A549 (cell line): ENCODE measurements around the gene ZMYND12.

Source experiments
- EP300 ChIP-seq, 2 experiments: fragments of >200 bp; sonication (Bioruptor Twin); formaldehyde crosslinking; IDR thresholded peaks; 2 replicates in 1 of 2; 3 replicates in 1 of 2; pipeline ENCODE4 v1.6.1; 2016 to 2017
- RFX5 ChIP-seq: fragments of 450-650 bp; IDR thresholded peaks from 2 replicates; pipeline ENCODE4 v1.7.1; 2014; ENCODE audit warnings: antibody characterized with exemption, mild to moderate bottlenecking, moderate library complexity
- TF ChIP-seq, protein P1 (sequence below): fragments of 200-600 bp; sonication (generic); IDR thresholded peaks from 2 replicates; pipeline ENCODE4 v1.6.1; 2016; ENCODE audit warnings: antibody characterized with exemption, mild to moderate bottlenecking, moderate library complexity
- TF ChIP-seq, protein P2 (sequence below): fragments of >200 bp; sonication (Bioruptor Twin); formaldehyde crosslinking; IDR thresholded peaks from 3 replicates; pipeline ENCODE4 v1.5.1; 2016
- TF ChIP-seq, protein P3 (sequence below): fragments of 450-650 bp; IDR thresholded peaks from 2 replicates; pipeline ENCODE4 v1.6.1; 2014; ENCODE audit warnings: antibody characterized with exemption
- TF ChIP-seq, protein P4 (sequence below): fragments of 250-450 bp; sonication (Bioruptor Pico); IDR thresholded peaks from 2 replicates; pipeline ENCODE4 v1.5.0; 2021; ENCODE audit warnings: mild to moderate bottlenecking, moderate library complexity, borderline replicate concordance

DNA sequence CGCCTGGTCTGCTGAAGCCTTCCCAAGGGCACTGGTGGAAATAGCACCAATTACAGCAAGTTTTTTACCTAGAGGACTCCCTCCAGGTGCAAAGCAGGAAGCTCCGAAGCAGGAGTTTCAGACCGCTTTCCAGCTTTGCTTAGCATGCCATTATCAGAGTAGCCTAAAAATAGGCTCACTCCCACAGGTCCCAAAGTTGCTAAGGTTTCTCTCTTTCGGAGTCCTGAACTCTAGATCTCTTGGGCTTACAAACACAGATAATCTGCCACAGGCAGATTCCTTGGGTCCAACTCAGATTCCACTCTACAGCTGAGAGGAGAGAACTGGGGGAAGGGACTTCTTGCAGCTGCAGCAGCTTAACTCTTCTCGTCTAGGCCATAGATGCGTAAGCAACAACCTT lies 22.5 kb downstream of the ZMYND12 start:
- TF ChIP-seq, protein P1, sequence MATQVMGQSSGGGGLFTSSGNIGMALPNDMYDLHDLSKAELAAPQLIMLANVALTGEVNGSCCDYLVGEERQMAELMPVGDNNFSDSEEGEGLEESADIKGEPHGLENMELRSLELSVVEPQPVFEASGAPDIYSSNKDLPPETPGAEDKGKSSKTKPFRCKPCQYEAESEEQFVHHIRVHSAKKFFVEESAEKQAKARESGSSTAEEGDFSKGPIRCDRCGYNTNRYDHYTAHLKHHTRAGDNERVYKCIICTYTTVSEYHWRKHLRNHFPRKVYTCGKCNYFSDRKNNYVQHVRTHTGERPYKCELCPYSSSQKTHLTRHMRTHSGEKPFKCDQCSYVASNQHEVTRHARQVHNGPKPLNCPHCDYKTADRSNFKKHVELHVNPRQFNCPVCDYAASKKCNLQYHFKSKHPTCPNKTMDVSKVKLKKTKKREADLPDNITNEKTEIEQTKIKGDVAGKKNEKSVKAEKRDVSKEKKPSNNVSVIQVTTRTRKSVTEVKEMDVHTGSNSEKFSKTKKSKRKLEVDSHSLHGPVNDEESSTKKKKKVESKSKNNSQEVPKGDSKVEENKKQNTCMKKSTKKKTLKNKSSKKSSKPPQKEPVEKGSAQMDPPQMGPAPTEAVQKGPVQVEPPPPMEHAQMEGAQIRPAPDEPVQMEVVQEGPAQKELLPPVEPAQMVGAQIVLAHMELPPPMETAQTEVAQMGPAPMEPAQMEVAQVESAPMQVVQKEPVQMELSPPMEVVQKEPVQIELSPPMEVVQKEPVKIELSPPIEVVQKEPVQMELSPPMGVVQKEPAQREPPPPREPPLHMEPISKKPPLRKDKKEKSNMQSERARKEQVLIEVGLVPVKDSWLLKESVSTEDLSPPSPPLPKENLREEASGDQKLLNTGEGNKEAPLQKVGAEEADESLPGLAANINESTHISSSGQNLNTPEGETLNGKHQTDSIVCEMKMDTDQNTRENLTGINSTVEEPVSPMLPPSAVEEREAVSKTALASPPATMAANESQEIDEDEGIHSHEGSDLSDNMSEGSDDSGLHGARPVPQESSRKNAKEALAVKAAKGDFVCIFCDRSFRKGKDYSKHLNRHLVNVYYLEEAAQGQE = no peak
- TF ChIP-seq, protein P2, sequence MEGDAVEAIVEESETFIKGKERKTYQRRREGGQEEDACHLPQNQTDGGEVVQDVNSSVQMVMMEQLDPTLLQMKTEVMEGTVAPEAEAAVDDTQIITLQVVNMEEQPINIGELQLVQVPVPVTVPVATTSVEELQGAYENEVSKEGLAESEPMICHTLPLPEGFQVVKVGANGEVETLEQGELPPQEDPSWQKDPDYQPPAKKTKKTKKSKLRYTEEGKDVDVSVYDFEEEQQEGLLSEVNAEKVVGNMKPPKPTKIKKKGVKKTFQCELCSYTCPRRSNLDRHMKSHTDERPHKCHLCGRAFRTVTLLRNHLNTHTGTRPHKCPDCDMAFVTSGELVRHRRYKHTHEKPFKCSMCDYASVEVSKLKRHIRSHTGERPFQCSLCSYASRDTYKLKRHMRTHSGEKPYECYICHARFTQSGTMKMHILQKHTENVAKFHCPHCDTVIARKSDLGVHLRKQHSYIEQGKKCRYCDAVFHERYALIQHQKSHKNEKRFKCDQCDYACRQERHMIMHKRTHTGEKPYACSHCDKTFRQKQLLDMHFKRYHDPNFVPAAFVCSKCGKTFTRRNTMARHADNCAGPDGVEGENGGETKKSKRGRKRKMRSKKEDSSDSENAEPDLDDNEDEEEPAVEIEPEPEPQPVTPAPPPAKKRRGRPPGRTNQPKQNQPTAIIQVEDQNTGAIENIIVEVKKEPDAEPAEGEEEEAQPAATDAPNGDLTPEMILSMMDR = no peak
- no peak for TF ChIP-seq RFX5
- TF ChIP-seq EP300 (IDR thresholded peaks at IDR 0.05) = no peak
- TF ChIP-seq, protein P3, sequence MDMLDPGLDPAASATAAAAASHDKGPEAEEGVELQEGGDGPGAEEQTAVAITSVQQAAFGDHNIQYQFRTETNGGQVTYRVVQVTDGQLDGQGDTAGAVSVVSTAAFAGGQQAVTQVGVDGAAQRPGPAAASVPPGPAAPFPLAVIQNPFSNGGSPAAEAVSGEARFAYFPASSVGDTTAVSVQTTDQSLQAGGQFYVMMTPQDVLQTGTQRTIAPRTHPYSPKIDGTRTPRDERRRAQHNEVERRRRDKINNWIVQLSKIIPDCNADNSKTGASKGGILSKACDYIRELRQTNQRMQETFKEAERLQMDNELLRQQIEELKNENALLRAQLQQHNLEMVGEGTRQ = no peak
- TF ChIP-seq, protein P4, sequence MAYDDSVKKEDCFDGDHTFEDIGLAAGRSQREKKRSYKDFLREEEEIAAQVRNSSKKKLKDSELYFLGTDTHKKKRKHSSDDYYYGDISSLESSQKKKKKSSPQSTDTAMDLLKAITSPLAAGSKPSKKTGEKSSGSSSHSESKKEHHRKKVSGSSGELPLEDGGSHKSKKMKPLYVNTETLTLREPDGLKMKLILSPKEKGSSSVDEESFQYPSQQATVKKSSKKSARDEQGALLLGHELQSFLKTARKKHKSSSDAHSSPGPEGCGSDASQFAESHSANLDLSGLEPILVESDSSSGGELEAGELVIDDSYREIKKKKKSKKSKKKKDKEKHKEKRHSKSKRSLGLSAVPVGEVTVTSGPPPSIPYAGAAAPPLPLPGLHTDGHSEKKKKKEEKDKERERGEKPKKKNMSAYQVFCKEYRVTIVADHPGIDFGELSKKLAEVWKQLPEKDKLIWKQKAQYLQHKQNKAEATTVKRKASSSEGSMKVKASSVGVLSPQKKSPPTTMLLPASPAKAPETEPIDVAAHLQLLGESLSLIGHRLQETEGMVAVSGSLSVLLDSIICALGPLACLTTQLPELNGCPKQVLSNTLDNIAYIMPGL (CRISPR knock-in tag) = no peak
